NOMO-1 treated with dmso at 0.1 percent for 144 hours (cell line): Measurements from ENCODE around the gene TRIM7.
"Not testable (repeated sequence)": the region's sequence is repeated elsewhere in the genome, so short reads cannot be mapped to it uniquely, and the experiment has no call there.

ENCODE experiments used
- DNase-seq: peaks from one replicate; lab custom pipeline; 2025; ENCODE audit not compliant: unreplicated experiment; lab: John Stamatoyannopoulos, UW

Gene TRIM7

DNA sequence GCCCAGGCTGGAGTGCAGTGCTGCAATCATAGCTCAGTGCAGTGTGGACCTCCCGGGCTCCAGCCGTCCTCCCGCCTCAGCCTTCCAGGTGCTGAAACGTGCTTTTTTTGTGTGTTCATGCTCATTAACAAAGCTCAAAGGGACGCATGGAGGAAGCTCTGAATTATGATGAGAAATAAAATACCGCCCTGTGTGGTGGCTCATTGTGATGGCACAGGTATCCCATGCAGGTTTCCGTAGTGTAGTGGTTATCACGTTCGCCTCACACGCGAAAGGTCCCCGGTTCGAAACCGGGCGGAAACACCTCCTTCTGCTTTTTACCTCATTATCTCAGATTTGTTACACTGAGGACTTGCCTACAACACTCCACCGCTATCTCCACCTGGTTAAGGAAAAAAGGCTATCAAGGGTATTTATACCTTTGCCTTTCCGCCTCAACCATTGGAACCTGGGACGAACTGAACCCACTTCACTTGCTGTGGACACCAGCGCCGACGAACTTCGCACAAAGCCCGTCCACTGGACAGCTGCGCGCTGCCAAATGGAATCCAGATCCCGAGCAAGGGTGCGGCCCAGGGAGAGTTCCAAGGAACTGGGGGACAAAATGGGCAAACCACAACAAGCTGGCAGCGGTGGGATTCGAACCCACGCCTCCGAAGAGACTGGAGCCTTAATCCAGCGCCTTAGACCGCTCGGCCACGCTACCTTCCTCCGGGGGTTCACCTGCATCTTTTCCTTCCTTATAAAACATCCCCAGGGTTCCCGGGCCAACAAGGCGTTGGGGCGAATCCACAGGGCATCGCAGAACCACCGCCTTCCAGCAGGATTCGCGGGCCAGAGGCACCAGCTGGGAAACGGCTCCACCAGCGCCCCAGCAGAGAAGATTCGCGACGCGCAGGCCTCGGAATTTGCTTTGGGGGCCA, 31.3 kb downstream of the TRIM7 start:
- DNase-seq = no peak

DNA sequence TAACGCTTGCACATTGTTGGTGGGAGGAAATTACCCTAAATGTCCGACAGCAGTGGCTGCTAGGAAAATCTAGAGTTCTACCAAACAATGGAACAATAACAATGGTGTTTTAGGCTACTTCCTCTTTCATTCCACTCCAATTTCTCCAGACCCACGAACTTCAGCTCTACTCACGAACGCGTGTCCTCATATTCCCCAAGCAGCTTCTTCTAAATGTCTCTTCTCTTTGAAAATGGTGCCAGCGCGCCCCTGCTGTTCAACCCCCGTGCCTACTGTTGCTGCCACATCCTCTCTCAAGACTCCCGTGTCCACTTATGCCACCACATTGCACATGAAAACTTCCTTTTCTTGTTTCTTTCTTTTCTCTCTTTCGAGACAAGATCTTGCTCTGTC, 32.0 kb downstream of the TRIM7 start:
- DNase-seq = no peak

DNA sequence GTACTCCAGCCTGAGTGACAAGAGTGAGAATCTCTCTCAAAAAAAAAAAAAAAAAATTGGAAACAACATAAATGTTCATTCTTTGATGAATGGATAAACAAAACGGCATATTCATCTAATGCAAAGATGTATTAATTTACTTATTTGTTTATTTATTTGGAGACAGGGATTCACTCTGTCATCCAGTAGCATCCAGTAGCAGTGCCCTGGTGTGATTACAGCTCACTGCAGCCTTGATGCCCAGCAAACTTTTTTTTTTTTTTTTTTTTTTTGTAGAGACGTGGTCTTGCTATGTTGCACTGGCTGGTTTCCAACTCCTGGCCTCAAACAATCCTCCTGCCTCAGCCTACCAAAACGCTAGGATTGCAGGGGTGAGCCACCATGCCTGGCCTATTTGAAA, 33.2 kb downstream of the TRIM7 start:
- DNase-seq = no peak

DNA sequence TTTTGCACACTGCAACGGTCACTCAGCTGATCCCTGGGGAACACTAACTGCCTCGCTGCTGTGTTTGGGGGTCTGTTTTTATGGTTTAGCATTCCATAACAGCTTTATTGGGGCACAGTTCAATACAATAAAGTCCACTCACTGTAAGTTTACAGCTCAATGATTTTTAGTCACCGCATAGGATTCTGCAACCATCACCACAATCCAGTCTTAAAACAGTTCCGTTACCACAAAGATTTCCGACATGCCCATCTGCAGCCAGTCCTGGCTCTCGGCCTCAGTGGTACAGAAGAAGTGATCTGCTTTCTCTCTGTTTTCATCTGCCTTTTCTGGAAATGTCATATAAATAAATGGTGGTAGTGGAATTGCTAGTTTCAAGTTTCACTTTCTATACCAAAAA, 34.0 kb downstream of the TRIM7 start:
- no peak for DNase-seq

DNA sequence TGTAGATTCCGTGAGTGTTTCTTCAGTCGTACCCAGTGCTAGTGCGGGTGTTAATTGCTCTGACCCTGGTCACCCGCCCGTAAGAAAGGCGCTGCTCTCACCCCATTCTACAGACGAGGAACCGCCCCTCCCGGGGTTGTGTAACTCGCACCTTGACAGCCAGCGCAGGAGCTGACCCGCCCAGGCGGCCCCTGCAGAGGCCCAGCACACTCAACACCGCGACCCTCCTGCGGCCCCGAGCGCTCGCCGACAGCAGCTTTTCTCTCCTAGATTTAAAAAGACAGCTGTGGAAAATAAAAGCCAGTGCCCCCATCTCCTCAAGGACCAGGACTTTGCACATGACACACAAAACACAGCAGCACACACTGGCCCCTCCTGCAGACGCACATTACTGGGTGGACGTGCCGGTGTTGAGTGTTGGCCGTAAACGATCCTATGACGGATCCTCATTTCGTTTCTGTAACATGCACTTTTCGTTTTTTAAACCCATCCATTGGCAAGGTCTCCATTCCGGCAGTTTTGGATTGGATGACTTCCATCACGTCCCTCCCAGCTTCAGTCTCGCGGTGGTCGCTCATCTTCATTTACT, 34.7 kb downstream of the TRIM7 start:
- DNase-seq = no peak

DNA sequence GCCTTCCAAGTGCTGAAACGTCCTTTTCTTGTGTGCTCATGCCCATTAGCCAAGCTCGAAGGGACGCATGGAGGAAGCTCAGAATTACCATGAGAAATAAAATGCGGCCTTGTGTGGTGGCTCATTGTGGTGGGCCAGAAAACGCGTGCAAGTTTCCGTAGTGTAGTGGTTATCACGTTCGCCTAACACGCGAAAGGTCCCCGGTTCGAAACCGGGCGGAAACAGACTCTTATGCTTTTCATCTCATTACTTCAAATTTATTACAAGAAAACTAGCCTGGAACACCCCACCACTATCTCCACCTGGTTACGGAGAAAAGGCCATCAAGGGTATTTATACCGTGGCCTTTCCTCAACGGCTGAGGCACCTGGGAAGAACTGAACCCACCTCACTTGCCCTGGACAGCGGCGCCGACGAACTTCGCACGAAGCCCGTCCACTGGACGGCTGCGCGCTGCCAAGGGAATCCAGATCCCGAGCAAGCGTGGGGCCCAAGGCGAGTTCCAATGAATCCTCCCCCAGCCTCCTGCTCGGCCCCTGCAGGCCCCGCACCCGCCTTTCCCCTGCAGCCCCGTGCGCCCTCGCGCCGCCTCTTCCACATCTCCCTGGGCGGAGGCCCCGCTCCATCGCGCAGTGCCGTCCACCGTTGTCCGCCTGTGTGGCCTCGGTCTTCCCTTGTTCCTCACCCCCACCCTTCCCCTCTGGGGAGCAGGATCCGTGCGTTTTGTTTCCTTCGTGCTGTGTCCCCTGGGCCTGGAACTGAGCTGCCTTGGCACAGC, 35.3 kb downstream of the TRIM7 start:
- not testable (repeated sequence) for DNase-seq

DNA sequence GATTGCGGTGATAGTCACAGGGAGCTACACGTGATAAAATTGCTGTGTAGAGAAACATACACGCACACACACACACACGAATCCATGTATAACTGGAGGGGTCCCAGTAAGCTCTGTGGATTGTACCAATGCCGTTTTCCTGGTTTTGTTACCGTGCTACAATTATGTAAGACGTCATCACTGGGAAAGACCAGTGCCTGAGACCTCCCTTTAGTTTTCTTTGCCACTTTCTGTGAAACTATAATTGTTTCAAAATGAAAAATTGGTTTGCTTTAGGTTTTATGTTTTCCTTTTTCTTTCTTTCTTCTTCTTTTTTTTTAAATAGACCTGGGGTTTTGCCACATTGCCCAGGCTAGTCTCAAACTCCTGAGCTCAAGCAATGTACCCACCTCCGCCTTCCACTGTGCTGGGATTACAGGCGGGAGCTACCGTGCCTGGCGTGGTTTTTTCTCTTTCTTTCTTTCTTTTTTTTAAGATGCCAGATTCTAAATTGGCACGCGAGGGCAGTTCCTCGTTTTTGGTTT, 36.3 kb downstream of the TRIM7 start:
- DNase-seq = no peak

DNA sequence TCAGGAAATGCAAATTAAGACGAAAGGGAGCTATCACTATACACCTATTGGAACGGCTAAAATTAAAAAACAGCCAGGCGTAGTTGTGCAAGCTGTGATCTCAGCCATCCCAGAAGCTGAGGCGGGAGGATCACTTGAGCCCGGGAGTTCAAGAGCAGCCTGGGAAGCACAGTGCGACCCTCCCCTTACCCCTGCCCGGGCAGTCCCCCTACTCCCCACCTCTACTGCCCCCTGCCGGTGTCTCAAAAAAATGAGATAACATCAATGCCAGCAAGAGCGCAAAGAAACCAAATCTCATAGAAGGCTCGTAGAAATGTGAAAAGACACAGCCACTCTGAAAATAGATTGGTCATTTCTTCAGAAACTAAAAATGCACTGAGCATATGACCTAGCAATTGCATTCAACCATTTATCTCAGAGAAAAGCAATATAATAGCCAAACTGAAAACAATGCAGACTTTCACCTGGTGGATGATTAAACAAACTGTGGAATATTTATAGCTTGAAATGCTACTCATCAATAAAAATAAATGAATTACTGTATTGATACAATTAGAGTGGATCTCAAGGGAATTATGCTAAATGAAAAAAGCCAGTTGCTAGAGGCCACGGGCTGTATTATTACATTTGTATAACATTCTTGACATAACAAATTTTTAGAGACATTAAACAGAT, 37.0 kb downstream of the TRIM7 start:
- no peak for DNase-seq

DNA sequence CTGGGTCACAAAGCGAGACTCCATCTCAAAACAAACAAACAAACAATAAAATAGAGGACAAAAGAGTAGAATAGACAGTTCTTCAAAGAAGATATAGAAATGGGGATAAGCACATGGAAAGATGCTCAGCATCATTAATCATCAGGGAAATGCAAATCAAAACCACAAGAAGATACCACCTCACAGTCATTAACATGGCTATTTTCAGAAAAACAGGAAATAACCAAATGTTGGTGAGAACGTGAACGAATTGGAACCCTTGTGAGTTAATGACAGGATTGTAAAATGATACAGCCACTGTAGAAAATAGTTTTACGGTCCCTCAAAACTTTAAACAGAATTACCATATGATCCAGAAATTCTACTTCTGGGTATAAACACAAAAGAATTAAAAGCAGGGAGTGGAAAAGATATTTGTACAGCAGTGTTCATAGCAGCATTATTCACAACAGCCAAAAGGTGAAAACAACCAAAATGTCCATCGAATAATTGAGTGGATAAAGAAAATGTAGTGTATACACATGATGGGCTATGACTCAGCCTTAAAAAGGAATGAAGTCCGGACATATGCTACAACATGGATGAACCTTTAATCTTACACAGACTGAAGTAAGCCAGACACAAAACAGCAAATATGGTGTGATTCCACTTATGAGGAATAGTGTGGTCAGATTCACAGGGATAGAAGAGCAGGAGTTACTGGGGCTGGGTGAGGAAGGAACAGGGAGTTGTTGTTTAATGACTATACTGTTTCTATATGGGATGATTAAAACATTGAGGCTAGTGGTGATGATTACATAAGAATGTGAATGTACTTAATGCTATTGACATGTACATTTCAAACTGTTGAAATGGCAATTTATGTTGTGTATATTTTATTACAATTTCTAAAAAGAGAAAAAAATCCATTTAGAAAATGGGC, 37.9 kb downstream of the TRIM7 start:
- DNase-seq = no peak

DNA sequence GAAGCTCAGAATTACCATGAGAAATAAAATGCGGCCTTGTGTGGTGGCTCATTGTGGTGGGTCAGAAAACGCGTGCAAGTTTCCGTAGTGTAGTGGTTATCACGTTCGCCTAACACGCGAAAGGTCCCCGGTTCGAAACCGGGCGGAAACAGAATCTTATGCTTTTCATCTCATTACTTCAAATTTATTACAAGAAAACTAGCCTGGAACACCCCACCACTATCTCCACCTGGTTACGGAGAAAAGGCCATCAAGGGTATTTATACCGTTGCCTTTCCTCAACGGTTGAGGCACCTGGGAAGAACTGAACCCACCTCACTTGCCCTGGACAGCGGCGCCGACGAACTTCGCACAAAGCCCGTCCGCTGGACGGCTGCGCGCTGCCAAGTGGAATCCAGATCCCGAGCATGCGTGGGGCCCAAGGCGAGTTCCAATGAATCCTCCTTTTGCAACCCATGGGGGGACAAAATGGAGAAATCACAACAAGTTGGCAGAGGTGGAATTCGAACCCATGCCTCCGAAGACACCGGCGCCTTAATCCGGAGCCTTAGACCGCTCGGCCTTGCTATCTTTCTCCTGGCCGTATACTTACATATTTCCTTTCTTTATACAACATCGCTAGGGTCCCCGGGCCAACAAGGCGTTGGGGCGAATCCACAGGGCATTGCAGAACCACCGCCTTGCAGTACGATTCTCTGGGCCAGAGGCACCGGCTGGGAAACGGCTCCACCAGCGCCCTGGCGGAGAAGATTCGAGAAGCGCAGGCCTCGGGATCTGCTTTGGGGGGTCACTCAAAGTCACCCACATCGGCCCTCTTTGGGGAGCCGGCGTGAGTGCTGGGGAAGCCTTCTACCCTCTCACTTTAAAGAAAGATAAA, 40.7 kb downstream of the TRIM7 start:
- no peak for DNase-seq

DNA sequence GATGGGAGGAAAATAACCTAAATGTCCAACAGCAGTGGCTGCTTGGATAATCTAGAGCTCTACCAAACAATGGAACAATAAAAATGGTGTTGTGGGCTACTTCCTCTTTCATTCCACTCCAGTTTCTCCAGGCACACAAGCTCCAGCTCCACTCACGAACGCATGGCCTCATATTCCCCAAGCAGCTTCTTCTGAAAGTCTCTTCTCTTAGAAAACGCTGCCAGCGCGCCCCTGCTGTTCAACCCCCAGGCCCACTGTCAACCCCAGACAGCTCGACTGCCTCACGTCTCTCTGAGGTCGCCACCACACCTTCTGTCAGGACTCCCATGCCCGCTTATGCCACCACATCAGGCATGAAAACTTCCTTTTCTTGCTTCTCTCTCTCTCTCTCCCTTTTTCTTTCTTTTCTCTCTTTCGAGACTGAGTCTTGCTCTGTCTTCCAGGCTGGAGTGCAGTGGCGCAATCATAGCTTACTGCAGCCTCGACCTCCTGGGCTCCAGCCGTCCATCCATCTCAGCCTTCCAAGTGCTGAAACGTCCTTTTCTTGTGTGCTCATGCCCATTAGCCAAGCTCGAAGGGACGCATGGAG, 41.4 kb downstream of the TRIM7 start:
- DNase-seq = peak; percentile 53

DNA sequence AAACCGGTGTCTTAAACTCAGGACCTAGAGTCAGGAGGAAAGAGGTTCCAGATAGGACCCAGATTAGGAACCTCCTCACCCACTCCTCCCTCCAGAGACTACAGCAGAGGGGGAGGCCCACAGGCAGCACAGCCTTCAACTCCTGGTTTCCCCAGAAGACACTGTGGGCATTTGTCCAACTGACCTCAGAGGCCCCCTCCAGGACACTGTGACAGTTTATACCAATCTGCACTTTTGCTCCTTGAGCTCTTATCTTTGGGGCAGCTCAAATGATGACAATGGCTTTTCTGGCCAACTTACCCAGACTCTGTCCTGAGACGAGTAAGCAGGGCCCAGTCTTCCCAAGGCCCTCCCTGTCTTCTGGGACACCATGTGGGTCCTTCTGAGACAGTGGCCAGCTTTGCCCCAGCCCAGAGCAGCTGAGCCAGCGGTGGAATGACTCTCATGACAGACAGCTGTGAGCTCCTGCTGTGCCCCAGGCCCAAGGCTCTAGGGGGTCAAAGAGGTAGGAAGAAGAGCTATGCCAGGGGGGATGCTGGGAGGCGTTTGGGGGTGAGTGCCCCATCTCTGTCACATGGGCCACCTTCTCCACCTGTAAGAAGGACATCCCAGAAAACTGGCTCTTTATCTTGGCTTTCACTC, 43.3 kb downstream of the TRIM7 start:
- no peak for DNase-seq

DNA sequence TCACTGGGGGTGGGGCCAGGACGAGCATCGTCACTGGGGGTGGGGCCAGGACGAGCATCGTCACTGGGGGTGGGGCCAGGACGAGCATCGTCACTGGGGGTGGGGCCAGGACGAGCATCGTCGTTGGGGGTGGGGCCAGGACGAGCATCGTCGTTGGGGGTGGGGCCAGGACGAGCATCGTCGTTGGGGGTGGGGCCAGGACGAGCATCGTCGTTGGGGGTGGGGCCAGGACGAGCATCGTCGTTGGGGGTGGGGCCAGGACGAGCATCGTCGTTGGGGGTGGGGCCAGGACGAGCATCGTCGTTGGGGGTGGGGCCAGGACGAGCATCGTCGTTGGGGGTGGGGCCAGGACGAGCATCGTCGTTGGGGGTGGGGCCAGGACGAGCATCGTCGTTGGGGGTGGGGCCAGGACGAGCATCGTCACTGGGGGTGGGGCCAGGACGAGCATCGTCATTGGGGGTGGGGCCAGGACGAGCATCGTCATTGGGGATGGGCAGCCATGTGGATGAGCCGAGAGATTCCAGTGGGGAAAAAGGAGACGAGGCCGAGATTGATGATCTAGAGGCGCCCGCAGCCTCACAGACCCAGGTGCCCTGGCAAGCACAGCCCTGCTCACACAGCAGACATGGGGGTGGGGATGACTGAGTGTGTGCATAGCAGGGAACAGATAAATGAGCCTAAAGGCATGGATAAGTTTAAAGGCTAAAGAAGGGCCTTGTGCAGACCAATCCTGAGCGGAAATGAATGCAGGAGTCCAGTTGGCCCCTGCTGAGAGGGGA, 44.1 kb downstream of the TRIM7 start:
- DNase-seq = not testable (repeated sequence)

DNA sequence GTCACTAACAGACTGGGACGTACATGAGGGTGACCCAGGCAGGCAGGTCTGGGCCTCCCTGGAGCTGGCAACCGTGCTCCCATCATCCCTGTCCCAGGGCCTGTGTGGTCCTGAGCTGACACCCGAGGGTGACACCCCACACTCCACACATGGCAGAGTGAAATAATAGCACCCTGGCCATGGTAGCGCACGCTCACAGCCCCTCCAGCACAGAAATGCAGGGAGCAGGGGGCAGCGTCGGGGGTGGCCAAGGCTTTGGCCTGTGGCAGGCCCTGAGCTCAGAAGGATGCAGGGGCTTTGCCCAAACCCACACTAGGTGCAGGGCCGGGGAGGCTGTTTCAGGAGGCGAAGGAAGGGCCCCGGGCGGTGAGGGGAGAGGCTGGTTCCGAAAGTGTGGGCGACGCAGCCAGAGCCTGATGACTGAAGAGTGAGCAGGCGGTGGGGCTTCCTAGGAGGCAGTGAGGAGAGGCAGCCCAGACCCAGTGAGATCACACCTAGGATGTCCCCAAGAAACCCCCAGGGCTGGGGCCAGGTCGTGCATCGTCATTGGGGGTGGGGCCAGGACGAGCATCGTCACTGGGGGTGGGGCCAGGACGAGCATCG, 44.7 kb downstream of the TRIM7 start:
- DNase-seq = no peak

DNA sequence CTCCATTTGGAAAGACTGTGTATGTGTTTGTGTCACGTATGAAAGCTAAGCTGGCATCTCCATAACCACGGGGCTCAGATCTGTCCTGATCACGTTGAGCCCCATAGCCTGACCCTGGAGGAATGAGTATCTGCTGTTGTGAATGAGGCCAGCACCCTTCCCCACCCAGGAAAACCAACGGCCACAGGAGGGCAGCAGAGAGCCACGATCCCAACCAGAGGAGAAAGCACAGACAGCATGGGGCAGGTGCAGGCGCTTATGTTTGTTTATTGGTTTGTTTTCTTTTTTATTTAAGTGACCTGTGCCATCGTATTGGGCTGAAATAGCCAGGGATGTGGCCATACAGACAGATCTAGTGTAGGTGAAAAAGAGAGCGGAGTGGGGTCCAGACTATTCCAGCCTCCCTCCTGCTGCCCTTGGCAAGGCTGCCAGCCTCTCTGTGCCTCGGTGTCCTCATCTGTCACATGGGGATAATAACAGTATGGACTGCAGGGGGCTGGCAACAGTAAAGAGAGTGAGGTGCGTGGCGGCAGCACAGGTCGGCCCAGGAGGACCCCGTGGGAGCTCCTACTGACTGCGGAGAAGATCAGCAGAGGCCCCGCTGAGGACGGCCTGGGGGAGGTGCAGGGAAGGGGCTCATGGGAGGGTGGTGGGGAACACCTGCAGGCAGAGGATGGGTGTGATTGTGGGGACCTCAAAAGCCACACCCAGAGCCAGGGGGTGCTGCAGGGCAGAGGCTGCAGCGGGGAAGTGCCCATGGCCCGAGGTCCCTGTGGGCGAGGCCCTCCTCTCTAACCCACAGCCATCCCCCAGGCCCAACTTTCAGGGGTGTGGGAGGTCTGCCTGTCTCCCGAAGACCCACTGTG, 45.5 kb downstream of the TRIM7 start:
- peak; percentile 43 for DNase-seq

DNA sequence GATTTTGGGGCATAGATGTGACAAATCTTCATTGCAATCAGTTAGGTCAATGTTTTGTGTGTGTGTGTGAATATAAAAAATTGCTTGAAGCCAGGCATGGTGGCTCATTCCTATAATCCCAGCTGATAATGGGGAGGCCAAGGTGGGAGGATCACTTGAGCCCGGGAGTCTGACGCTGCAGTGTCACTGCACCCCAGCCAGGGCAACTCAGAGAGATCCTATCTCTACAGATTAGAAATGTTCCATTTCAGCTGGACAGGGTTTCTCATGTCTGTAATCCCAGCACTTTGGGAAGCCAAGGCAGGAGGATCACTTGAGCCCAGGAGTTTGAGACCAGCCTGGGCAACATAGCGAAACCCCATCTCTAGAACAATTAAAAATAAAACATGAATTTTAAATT, 46.1 kb downstream of the TRIM7 start:
- DNase-seq = no peak
